Calu3 (cell line): Measurements from ENCODE around the gene SCG5. TPM values are rescaled to one million over a fixed set of nuclear protein-coding genes. Genes with fewer than 3 reads are reported as not detected.

Source experiments
- BruUV-seq: library from RNA; stranded (reverse); fragments of 400-500 nt; replicated peaks from 2 replicates; lab custom pipeline; 2021; lab: Mats Ljungman, UMichigan
- CTCF ChIA-PET: fragments of 300-600 bp; sonication (Branson Sonifier 250); formaldehyde crosslinking; loops from one replicate; lab custom pipeline; 2022; ENCODE audit warnings: antibody characterized with exemption; lab: Charles Lee
- DNase-seq: peaks from one replicate; pipeline ENCODE4 v3.0.0; 2022
- H3K27ac Mint-ChIP-seq: one replicate; pipeline ENCODE4 v1.8.0; 2022; ENCODE audit warnings: mixed read lengths; ENCODE audit not compliant: unreplicated experiment
- H3K27me3 Mint-ChIP-seq: one replicate; pipeline ENCODE4 v1.8.0; 2022; ENCODE audit warnings: mixed read lengths; ENCODE audit not compliant: unreplicated experiment
- H3K36me3 Mint-ChIP-seq: one replicate; pipeline ENCODE4 v1.8.0; 2022; ENCODE audit warnings: mild to moderate bottlenecking, moderate library complexity, mixed read lengths; ENCODE audit not compliant: insufficient read depth, unreplicated experiment
- H3K4me1 Mint-ChIP-seq: one replicate; pipeline ENCODE4 v1.8.0; 2022; ENCODE audit warnings: mild to moderate bottlenecking, low read depth, mixed read lengths; ENCODE audit not compliant: unreplicated experiment
- H3K4me3 Mint-ChIP-seq: one replicate; pipeline ENCODE4 v1.8.0; 2022; ENCODE audit warnings: mild to moderate bottlenecking, low read depth, moderate library complexity, mixed read lengths; ENCODE audit not compliant: unreplicated experiment
- H3K9me3 Mint-ChIP-seq: one replicate; pipeline ENCODE4 v1.8.0; 2022; ENCODE audit warnings: low read depth, mixed read lengths; ENCODE audit not compliant: unreplicated experiment
- intact Hi-C: fragments of 100-400 bp; cut with micrococcal nuclease; formaldehyde crosslinking; loops from one replicate; pipeline ENCODE4 v1.10.0; 2022; ENCODE audit not compliant: unreplicated experiment
- total RNA-seq: library from RNA; stranded (reverse); gene quantifications from 2 replicates; pipeline ENCODE4 v1.2.3, GENCODE V29; 2022
- TF ChIP-seq, protein P1 (sequence below): fragments of 200-600 bp; IDR thresholded peaks from one replicate; pipeline ENCODE4 v1.8.0; 2022; ENCODE audit warnings: antibody characterized with exemption; ENCODE audit not compliant: unreplicated experiment

Gene SCG5
- total RNA-seq, 1 experiment from 2014 or later: not detected

DNA sequence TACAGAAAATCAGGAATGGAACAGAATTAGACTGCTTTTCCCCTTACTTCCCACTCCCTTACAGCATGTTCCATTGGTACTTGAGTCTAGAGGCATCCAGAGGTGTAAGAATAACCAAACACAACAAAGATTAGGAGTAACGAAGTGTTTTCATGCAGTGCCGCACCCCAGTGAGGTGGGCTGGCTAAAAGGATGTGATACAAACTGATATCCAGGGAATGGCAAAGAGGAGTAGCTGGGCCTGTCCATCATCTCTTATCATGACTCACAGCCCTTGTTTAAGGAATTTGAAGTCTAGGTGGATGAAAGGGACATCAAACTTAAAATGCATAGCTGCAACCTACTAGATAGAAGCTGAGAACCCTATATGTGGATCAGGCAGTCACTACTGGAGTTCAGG, 16.4 kb downstream of the SCG5 start:
- CTCF ChIA-PET: no interaction called here
- TF ChIP-seq, protein P1, sequence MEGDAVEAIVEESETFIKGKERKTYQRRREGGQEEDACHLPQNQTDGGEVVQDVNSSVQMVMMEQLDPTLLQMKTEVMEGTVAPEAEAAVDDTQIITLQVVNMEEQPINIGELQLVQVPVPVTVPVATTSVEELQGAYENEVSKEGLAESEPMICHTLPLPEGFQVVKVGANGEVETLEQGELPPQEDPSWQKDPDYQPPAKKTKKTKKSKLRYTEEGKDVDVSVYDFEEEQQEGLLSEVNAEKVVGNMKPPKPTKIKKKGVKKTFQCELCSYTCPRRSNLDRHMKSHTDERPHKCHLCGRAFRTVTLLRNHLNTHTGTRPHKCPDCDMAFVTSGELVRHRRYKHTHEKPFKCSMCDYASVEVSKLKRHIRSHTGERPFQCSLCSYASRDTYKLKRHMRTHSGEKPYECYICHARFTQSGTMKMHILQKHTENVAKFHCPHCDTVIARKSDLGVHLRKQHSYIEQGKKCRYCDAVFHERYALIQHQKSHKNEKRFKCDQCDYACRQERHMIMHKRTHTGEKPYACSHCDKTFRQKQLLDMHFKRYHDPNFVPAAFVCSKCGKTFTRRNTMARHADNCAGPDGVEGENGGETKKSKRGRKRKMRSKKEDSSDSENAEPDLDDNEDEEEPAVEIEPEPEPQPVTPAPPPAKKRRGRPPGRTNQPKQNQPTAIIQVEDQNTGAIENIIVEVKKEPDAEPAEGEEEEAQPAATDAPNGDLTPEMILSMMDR: no peak
- intact Hi-C loops: no loop called here
- Mint-ChIP-seq H3K36me3 (no peaks in the 10 kb centered on the region), H3K4me3 (no peak overlapping the region), H3K27me3 (no peaks in the 10 kb centered on the region), H3K4me1 (no peaks in the 10 kb centered on the region), H3K27ac (no peak overlapping the region), H3K9me3 (no peaks in the 10 kb centered on the region)
- no TSS peak for BruUV-seq
- DNase-seq: no peak

DNA sequence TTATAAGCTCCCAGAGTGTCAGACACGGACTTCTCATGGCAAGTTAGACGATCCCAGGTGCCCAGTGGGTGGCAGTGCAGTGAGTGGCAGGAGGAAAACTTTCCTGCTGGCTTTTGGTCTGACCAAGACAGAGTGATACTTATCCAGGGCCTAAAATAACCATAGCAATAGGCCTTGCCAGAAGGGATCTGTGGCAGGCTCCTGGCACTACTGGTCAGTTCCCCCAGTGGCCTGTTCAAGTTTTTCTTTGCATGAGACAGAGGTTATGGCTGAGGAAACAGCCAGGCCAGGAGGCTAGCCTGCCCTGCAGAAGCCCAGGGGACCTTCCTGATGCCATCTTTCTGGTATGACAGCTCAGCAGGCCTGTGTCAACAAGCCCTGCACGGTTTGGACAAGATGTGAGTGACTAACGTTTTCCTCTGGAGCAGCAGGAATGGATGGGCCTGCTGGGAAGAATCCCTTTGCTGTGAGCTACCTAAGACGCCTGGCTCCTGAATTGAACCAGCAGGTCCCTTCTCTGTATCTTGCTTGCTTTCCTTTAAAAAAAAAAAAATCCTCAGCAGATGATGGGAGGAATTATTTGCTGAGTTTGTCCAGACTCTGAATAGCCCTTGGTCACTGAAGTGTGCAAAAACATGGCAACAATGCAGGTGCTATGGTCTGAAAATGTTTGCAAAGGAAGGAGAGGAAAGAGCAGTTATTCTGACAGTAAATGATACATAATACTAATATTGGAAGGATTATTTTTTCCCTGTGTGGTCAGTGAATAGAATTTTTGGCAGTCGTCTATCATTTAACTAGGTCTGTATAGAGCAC, 18.0 kb downstream of the SCG5 start:
- Mint-ChIP-seq H3K27ac (no peak overlapping the region), H3K9me3 (no peaks in the 10 kb centered on the region)

GRCh38 chr15:32663671-32664070, 22.2 kb downstream of the SCG5 start:
- Mint-ChIP-seq H3K4me1 (no peaks in the 10 kb centered on the region), H3K27me3 (no peaks in the 10 kb centered on the region), H3K27ac (no peak overlapping the region), H3K4me3 (no peak overlapping the region), H3K36me3 (no peaks in the 10 kb centered on the region), H3K9me3 (no peaks in the 10 kb centered on the region)
- TF ChIP-seq, protein P1: no peak
- no peak for DNase-seq
- CTCF ChIA-PET: no interaction called here
- intact Hi-C loops: loop anchor here (2.0 to 10.0 kb wide), 2 partner anchors 191 to 329 kb away; no protein-coding TSS in a partner anchor
- no TSS peak for BruUV-seq

More for the DNA sequence above, 18.0 kb downstream of the SCG5 start:
- Mint-ChIP-seq H3K4me3 (no peak overlapping the region), H3K36me3 (no peaks in the 10 kb centered on the region), H3K4me1 (no peaks in the 10 kb centered on the region), H3K27me3 (no peaks in the 10 kb centered on the region)
- TF ChIP-seq, protein P1: no peak
- CTCF ChIA-PET: no interaction called here
- BruUV-seq: no TSS peak
- DNase-seq: no peak
- intact Hi-C loops: loop anchor here (10.0 kb wide), 1 partner anchor 195 kb away; no protein-coding TSS in a partner anchor

DNA sequence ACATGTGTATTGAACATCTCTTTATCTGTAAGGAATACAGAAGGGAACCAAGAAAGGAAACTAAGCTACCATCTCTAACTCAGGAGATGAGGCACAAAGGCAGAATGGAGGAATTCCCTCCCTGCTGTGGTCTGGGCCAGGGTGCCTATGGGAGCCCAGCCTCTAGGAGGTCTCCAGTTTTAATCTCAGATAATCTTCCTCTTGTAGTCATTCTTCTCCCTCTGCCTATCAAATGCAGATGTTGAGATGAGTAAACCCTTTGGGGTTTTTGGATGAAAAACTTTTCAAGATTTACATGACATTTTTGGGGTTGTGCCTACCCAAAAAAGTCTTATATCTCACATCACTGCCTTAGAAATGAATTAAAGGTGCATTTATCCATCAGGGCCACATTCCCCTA, 23.3 kb downstream of the SCG5 start:
- no peaks in the 10 kb centered on the region for H3K27me3 Mint-ChIP-seq
- H3K9me3 Mint-ChIP-seq: no peaks in the 10 kb centered on the region
- BruUV-seq: no TSS peak
- H3K36me3 Mint-ChIP-seq: no peaks in the 10 kb centered on the region
- TF ChIP-seq, protein P1: no peak
- intact Hi-C loops: loop anchor here (10.0 kb wide), 1 partner anchor 190 kb away; no protein-coding TSS in a partner anchor
- no peak for DNase-seq
- no peak overlapping the region for H3K27ac Mint-ChIP-seq
- no peak overlapping the region for H3K4me3 Mint-ChIP-seq
- H3K4me1 Mint-ChIP-seq: no peaks in the 10 kb centered on the region
- CTCF ChIA-PET: no interaction called here
